Mesothelial cell of epicardium (in vitro differentiated cells): ENCODE results near the gene IKZF1. TPM values are rescaled to one million over a fixed set of nuclear protein-coding genes. Genes with fewer than 3 reads are reported as not detected.

Experiments used
- DNase-seq, 2 experiments: peaks; one replicate each; pipeline ENCODE4 v3.0.0; 2021; ENCODE audit warnings: low spot score in 2 of 2; ENCODE audit not compliant: unreplicated experiment in 2 of 2
- H3K27ac Mint-ChIP-seq: 2 replicates; pipeline ENCODE4 v1.8.0; 2021; ENCODE audit warnings: mixed read lengths
- H3K27me3 Mint-ChIP-seq: 2 replicates; pipeline ENCODE4 v1.8.0; 2021; ENCODE audit warnings: low read depth, mixed read lengths
- H3K36me3 Mint-ChIP-seq: 2 replicates; pipeline ENCODE4 v1.8.0; 2021; ENCODE audit warnings: mixed read lengths
- H3K4me1 Mint-ChIP-seq: 2 replicates; pipeline ENCODE4 v1.8.0; 2021; ENCODE audit warnings: mixed read lengths
- H3K4me3 Mint-ChIP-seq: 2 replicates; pipeline ENCODE4 v1.8.0; 2021; ENCODE audit warnings: mild to moderate bottlenecking, moderate library complexity, mixed read lengths
- H3K9me3 Mint-ChIP-seq: 2 replicates; pipeline ENCODE4 v1.8.0; 2021; ENCODE audit warnings: mixed read lengths
- CTCF ChIP-seq: fragments of 200-600 bp; sonication (generic); IDR thresholded peaks from one replicate; pipeline ENCODE4 v1.5.0; 2021; ENCODE audit warnings: antibody characterized with exemption; ENCODE audit not compliant: unreplicated experiment
- total RNA-seq: library from RNA; stranded (reverse); gene quantifications from 3 replicates; pipeline ENCODE4 v1.2.1, GENCODE V29; 2021

The IKZF1 gene
- total RNA-seq, 1 donor from 2014 or later = 2.5 TPM

DNA sequence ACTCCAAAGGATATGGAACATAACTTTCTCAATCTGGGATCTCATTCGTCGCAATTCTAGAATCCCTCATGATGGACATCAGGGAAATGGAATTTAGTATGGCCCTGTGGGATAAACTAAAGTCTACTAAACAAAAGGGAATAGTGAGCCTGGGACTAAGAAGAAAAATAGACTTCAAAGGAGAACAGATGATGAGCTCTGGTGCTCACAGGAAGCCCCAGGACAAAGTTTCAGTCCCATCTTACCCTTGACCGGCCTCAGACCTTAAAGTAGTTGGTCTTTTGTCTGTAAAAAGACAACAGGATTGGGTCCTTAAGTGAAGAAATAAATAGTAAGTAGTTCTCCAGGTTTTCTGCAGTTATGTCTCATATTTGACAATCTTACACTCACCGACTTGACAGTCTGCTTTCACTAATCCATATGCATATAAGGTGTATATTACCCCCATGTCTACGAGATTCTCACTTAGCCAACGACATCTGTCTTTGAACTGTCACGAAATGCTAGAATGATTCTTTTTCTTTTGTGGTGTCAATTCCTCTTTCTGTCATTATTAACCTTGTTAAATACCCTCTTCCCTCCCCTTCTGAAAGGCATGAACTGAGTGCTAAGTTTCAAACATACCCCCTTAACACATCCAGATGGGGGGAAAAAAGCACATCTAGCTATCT, 10.9 kb upstream of the IKZF1 start:
- Mint-ChIP-seq H3K9me3 (peaks cover 9% of the 10 kb centered on the region), H3K36me3 (no peaks in the 10 kb centered on the region), H3K4me1 (no peaks in the 10 kb centered on the region), H3K27me3 (peaks cover 62% of the 10 kb centered on the region), H3K4me3 (no peak overlapping the region), H3K27ac (no peak overlapping the region)
- no peak for DNase-seq
- TF ChIP-seq CTCF = no peak

DNA sequence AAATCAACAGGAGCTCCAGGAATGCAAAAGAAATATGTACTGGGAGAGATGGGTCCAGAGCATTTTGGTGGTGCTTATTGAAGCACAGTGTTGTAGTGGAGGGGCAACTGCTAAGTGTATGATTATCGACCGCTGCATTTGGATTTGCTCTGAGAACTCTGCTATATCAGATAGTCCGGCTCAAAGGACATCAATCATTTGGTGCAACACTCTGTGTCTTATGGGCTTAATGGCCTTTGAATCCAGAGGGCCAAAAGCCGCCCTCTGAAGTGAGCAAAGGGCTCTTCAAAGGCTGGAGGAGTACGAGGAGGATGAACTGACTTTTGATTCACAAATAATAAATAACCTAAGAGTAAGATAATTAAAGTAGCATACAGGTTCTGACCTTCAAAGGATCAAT, 9.4 kb upstream of the IKZF1 start:
- TF ChIP-seq CTCF = no peak
- Mint-ChIP-seq H3K36me3 (no peaks in the 10 kb centered on the region), H3K4me1 (no peaks in the 10 kb centered on the region), H3K27me3 (peaks cover 73% of the 10 kb centered on the region), H3K4me3 (no peak overlapping the region), H3K27ac (no peak overlapping the region), H3K9me3 (peaks cover 9% of the 10 kb centered on the region)
- DNase-seq = no peak

- no peak for DNase-seq
- Mint-ChIP-seq H3K9me3 (peaks cover 6% of the 10 kb centered on the region), H3K36me3 (no peaks in the 10 kb centered on the region), H3K27ac (no peak overlapping the region), H3K4me1 (no peaks in the 10 kb centered on the region), H3K4me3 (no peak overlapping the region), H3K27me3 (peaks cover 84% of the 10 kb centered on the region)
- TF ChIP-seq CTCF = no peak
Measured at GRCh38 chr7:50296799-50297198, 7.7 kb upstream of the IKZF1 start.

- H3K4me1 Mint-ChIP-seq = no peaks in the 10 kb centered on the region
- H3K4me3 Mint-ChIP-seq = no peak overlapping the region
- peaks cover 82% of the 10 kb centered on the region for H3K27me3 Mint-ChIP-seq
- H3K27ac Mint-ChIP-seq = no peak overlapping the region
- DNase-seq = no peak
- no peaks in the 10 kb centered on the region for H3K36me3 Mint-ChIP-seq
- no peak for TF ChIP-seq CTCF
- no peaks in the 10 kb centered on the region for H3K9me3 Mint-ChIP-seq
Measured at GRCh38 chr7:50298811-50299562, 5.5 kb upstream of the IKZF1 start.

- Mint-ChIP-seq H3K4me3 (no peak overlapping the region), H3K4me1 (peaks cover 3% of the 10 kb centered on the region), H3K27ac (no peak overlapping the region), H3K27me3 (peaks cover 83% of the 10 kb centered on the region), H3K36me3 (no peaks in the 10 kb centered on the region), H3K9me3 (no peaks in the 10 kb centered on the region)
- TF ChIP-seq CTCF = no peak
- DNase-seq = no peak
Measured at GRCh38 chr7:50300336-50300735, 4.2 kb upstream of the IKZF1 start.
